ENCODE data around the gene NDST1. TPM values are rescaled to one million over a fixed set of nuclear protein-coding genes. Genes with fewer than 3 reads are reported as not detected.

The NDST1 gene
- total RNA-seq, 1 donor from 2014 or later = 228 TPM

DNA sequence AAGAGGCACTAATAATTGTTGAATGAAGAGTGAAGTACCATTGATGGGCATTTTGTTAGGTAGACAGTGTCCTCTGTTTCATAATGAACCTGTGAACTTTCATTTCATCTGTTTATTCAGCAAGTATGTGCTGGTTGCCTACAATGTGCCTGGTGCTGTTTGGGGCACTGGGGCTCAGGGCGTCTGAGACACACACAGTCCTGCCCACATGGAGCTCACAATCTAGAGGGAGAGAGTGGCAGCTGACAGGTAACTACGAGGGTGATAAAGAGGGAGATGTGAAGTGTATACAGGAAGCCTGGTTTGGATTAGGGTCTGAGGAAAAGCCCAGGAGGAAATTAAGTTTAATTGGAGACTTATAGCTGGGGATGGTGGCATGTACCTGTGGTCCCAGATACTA is 28.5 kb upstream of the NDST1 start:
- H3K27ac Mint-ChIP-seq (ENCODE audit: unreplicated experiment) = peak overlapping the region; percentile 29
- TF ChIP-seq, protein P1, sequence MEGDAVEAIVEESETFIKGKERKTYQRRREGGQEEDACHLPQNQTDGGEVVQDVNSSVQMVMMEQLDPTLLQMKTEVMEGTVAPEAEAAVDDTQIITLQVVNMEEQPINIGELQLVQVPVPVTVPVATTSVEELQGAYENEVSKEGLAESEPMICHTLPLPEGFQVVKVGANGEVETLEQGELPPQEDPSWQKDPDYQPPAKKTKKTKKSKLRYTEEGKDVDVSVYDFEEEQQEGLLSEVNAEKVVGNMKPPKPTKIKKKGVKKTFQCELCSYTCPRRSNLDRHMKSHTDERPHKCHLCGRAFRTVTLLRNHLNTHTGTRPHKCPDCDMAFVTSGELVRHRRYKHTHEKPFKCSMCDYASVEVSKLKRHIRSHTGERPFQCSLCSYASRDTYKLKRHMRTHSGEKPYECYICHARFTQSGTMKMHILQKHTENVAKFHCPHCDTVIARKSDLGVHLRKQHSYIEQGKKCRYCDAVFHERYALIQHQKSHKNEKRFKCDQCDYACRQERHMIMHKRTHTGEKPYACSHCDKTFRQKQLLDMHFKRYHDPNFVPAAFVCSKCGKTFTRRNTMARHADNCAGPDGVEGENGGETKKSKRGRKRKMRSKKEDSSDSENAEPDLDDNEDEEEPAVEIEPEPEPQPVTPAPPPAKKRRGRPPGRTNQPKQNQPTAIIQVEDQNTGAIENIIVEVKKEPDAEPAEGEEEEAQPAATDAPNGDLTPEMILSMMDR (IDR thresholded peaks at IDR 0.05) = no peak

DNA sequence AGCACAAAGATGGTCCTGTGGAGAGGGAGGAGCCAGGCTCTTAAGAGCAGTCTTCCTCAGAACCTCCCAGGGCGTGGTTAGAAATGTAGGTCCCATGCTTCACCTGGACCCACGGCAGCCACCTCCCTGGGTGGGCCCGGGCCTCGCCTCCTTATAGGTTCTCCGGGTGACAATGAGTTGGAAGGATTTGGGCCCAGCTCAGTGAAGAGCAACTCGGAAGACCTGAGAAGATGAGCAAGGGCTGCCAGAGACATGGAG is 26.3 kb upstream of the NDST1 start:
- TF ChIP-seq, protein P1 (IDR thresholded peaks at IDR 0.05) = no peak
- no peaks in the 10 kb centered on the region for H3K9me3 Mint-ChIP-seq (ENCODE audit: low read depth)
- H3K36me3 Mint-ChIP-seq (ENCODE audit: low read depth) = peaks cover under 1% of the 10 kb centered on the region
- H3K27ac Mint-ChIP-seq (ENCODE audit: unreplicated experiment) = no peak overlapping the region
- DNase-seq (ENCODE audit: low spot score) = no peak
- H3K4me1 Mint-ChIP-seq (ENCODE audit: low read depth) = peaks cover 47% of the 10 kb centered on the region
- no peak overlapping the region for H3K4me3 Mint-ChIP-seq (ENCODE audit: unreplicated experiment)
- no peaks in the 10 kb centered on the region for H3K27me3 Mint-ChIP-seq (ENCODE audit: low read depth)

More for the DNA sequence above, 28.5 kb upstream of the NDST1 start:
- H3K4me1 Mint-ChIP-seq (ENCODE audit: low read depth) = peaks cover 56% of the 10 kb centered on the region
- H3K9me3 Mint-ChIP-seq (ENCODE audit: low read depth) = no peaks in the 10 kb centered on the region
- no peak for DNase-seq (ENCODE audit: low spot score)
- no peaks in the 10 kb centered on the region for H3K27me3 Mint-ChIP-seq (ENCODE audit: low read depth)
- H3K36me3 Mint-ChIP-seq (ENCODE audit: low read depth) = peaks cover 1% of the 10 kb centered on the region
- H3K4me3 Mint-ChIP-seq (ENCODE audit: unreplicated experiment) = no peak overlapping the region

DNA sequence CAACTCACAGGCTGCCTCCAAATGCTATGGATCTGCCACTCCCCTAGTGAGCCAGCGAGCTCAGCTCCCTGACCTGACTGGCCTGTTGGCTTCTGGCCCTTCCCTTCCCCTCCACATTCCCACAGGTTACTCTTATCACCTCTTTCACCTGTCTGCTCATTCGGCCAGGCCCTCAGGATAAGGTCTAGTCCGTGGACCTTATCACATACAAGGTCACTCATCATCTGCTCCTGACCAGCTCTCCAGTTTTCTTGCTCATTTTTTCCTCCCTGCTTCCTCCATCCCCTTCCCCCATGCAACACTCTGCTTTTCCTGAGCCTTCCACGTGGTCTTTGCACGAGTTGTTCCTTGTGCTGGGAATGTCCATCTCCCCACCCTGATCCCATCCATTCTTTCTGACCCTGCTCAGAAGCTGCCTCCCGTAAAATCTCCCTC is 25.9 kb upstream of the NDST1 start:
- H3K27ac Mint-ChIP-seq (ENCODE audit: unreplicated experiment) = no peak overlapping the region
- H3K36me3 Mint-ChIP-seq (ENCODE audit: low read depth) = no peaks in the 10 kb centered on the region
- no peak overlapping the region for H3K4me3 Mint-ChIP-seq (ENCODE audit: unreplicated experiment)
- peaks cover 45% of the 10 kb centered on the region for H3K4me1 Mint-ChIP-seq (ENCODE audit: low read depth)
- H3K9me3 Mint-ChIP-seq (ENCODE audit: low read depth) = no peaks in the 10 kb centered on the region
- TF ChIP-seq, protein P1 (IDR thresholded peaks at IDR 0.05) = no peak
- no peaks in the 10 kb centered on the region for H3K27me3 Mint-ChIP-seq (ENCODE audit: low read depth)
- no peak for DNase-seq (ENCODE audit: low spot score)

DNA sequence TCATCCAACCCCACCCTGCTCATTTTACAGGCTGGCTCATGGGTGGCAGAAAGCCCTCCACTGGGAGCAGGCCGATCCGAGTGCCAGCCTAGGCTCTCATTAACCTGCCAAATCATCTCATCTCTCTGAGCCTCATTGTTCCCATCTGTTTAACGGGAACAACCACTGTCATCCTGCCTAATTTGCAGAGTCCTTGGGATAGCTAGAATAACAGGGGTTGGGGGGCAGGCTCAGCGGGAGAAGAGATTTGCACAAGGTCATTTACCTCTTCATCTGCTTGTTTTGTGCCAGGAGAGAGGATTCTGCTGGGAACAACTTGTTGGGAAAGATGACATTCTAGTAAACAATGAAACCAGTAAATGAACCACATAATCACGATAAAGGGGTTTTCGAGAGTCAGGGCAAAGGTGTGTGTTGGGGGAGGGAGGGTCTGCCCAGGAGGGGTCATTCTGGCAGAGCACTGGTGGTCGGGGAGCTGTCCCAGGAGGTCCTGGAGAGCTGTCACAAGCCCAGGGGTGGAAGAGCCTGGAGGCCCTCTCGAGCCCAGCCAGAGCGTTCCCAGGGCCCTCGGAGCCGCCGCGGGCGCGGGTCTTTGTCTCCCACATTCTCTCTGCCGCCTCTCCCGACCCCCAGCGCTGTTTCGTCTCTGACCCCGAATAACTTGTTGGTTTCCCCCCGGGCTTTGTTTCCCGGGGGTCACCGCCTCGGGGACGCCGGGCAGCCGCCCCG is 22.8 kb upstream of the NDST1 start:
- Mint-ChIP-seq H3K27ac (ENCODE audit: unreplicated experiment) (peak overlapping the region; percentile 72), H3K36me3 (ENCODE audit: low read depth) (no peaks in the 10 kb centered on the region), H3K4me1 (ENCODE audit: low read depth) (peaks cover 58% of the 10 kb centered on the region), H3K27me3 (ENCODE audit: low read depth) (no peaks in the 10 kb centered on the region), H3K4me3 (ENCODE audit: unreplicated experiment) (peak overlapping the region; percentile 70), H3K9me3 (ENCODE audit: low read depth) (no peaks in the 10 kb centered on the region)
- DNase-seq (ENCODE audit: low spot score) = no peak
- TF ChIP-seq, protein P1 (IDR thresholded peaks at IDR 0.05) = no peak

DNA sequence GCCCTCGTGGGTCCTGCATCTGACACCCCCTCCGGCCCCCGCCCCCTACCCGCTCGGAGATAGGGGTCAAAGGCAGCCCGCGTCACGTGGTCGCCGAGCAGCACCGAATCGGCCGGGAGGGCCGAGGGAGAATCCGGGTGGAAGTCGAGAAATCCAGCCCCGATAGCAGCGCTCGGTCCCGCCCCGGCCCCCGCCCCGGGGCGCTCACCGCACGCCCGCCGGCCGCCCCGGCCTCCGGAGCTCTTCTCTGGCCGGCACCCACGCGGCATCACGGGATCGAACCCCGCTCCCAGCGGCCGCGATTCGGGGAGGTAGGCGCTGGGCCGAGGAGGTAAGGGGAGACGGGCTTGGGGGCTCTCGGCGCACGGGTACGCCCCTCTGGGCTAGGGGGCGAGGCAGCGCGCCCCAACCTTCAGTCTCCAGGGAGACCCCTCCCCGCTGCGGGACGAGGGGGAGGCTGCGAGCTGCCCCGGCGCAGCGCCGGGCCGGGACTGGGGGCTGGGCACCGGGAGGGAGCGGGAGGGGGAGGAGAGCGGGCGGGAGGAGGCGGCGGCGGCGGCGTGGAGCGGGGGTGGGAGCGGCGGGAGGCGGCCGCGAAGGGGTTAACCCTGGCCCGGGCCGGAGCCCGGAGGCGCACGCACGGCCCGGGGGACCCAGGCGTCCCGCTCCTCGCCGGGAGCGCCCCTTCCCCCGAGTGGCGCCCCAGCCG is 22.1 kb upstream of the NDST1 start:
- TF ChIP-seq, protein P1 (IDR thresholded peaks at IDR 0.05) = peak; percentile 47
- Mint-ChIP-seq H3K27ac (ENCODE audit: unreplicated experiment) (peak overlapping the region; percentile 72), H3K9me3 (ENCODE audit: low read depth) (no peaks in the 10 kb centered on the region), H3K4me3 (ENCODE audit: unreplicated experiment) (peak overlapping the region; percentile 70), H3K4me1 (ENCODE audit: low read depth) (peaks cover 61% of the 10 kb centered on the region), H3K36me3 (ENCODE audit: low read depth) (peaks cover 1% of the 10 kb centered on the region), H3K27me3 (ENCODE audit: low read depth) (no peaks in the 10 kb centered on the region)
- no peak for DNase-seq (ENCODE audit: low spot score)

Data from chondrocyte (in vitro differentiated cells).